ENCODE results near the gene TUBB4B.

The TUBB4B gene

DNA sequence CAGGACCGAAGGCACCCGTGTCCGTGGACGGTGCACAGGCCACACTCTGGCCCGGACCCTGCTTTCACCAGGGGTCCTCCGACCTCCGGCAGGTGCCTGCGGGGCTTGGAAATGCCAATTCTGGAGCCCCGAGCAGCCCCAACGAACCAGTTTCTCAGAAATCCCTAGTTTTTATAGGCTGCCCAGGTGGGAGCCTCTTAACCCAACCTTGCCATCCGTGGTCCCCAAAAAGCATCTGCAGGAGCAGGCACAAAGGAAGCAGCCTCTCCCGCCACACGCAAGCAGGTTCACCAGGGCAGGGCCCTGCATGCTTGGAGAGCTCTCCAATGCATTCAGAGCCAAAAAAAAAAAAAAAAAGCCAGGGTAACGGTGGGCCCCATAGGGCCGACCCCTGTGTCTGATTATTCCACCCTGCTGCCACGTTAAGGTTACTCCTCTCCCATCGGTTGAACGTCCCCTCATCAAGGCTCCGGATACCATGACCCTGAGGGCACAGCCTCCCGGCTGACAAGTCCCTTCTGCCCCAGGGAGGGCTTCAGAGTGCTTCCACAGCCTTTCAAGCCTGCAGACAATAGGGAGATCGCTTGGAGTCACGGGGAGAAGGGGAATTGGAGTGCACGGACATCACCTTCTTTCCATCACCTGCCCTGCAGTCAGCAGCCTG, 39.8 kb upstream of the TUBB4B start:
- TF ChIP-seq, protein P1, sequence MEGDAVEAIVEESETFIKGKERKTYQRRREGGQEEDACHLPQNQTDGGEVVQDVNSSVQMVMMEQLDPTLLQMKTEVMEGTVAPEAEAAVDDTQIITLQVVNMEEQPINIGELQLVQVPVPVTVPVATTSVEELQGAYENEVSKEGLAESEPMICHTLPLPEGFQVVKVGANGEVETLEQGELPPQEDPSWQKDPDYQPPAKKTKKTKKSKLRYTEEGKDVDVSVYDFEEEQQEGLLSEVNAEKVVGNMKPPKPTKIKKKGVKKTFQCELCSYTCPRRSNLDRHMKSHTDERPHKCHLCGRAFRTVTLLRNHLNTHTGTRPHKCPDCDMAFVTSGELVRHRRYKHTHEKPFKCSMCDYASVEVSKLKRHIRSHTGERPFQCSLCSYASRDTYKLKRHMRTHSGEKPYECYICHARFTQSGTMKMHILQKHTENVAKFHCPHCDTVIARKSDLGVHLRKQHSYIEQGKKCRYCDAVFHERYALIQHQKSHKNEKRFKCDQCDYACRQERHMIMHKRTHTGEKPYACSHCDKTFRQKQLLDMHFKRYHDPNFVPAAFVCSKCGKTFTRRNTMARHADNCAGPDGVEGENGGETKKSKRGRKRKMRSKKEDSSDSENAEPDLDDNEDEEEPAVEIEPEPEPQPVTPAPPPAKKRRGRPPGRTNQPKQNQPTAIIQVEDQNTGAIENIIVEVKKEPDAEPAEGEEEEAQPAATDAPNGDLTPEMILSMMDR (IDR thresholded peaks at IDR 0.05; ENCODE audit: low read length, missing control alignments): no peak
- no peak for DNase-seq (ENCODE audit: low read depth)
- H3K4me3 ChIP-seq (replicated peaks; ENCODE audit: low read depth, low read length): peak overlapping the region; percentile 69

DNA sequence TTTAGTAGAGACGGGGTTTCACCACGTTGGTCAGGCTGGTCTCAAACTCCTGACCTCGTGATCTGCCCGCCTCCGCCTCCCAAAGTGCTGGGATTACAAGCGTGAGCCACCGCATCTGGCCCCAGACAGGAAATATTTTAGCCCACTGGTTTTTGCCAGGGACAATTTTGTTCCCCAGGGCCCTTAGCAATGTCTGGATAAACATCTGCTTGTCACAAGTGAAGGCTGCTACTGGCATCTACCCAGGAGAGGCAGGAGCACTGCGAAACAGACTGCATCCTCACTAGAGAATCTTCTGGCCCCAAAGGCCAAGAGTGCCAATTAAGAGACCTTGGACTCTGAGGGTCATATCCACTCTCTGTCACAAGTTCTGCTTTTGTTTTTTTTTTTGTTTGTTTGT, 38.1 kb upstream of the TUBB4B start:
- TF ChIP-seq, protein P1 (IDR thresholded peaks at IDR 0.05; ENCODE audit: low read length, missing control alignments): no peak
- no peak overlapping the region for H3K4me3 ChIP-seq (replicated peaks; ENCODE audit: low read depth, low read length)
- no peak for DNase-seq (ENCODE audit: low read depth)

DNA sequence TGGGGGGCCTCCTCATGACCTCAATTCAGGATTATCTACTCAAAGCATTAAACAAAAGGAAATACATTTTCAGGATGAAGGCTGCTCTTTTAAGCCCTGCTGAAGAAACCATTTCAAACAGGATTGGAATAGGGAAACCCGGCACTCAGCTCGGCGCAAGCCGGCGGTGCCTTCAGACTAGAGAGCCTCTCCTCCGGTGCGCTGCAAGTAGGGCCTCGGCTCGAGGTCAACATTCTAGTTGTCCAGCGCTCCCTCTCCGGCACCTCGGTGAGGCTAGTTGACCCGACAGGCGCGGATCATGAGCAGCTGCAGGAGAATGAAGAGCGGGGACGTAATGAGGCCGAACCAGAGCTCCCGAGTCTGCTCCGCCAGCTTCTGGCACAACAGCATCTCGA, 36.4 kb upstream of the TUBB4B start:
- DNase-seq (ENCODE audit: low read depth): no peak
- TF ChIP-seq, protein P1 (IDR thresholded peaks at IDR 0.05; ENCODE audit: low read length, missing control alignments): no peak
- peak overlapping the region; percentile 91 for H3K4me3 ChIP-seq (replicated peaks; ENCODE audit: low read depth, low read length)

DNA sequence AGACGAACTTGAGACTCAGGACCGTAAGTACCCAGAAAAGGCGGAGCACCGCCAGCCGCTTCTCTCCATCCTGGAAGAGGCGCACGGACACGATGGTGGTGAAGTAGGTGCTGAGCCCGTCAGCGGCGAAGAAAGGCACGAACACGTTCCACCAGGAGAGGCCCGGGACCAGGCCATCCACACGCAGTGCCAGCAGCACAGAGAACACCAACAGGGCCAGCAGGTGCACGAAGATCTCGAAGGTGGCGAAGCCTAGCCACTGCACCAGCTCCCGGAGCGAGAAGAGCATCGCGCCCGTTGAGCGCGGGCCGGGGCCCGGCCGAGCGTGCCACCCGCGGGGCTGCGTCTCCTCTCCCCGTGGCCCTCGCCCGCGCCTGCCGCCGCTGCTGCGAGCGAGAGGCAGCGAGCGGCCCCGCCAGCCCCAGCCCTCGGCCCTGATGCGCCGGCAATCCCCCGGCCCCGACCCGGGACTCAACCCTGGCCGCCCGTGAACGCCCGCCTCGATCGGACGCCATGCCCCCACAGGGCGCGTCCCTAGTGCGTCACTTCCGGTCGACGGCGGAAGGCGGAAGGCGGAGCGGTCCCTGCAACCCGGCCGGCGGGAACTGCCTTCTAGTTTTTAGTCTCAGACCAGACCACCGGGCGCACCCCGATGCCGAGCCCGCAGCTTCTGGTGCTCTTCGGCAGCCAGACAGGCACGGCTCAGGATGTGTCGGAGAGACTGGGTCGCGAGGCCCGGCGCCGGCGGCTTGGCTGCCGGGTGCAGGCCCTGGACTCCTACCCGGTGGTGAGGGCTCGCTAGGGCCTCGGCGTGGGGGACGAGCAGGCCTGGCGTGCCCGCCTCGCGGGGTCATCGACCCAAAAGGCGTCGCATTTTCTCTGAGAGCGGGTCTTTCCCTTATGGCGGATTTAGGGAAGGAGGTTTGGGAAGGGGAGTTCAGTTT, 35.7 kb upstream of the TUBB4B start, which contains the start of the genes NDOR1 and TMEM203:
Gene NDOR1 (plus strand): TSS at position 575 of the 944 bp plus-strand sequence. CDS start 78 bp downstream, at position 653.
Gene TMEM203 (minus strand): TSS at position 523 of the 944 bp plus-strand sequence. CDS start 234 bp downstream, at position 289.
- TF ChIP-seq, protein P1 (IDR thresholded peaks at IDR 0.05; ENCODE audit: low read length, missing control alignments): no peak
- peak within 1 kb of the TSS; percentile 91 for H3K4me3 ChIP-seq (replicated peaks; ENCODE audit: low read depth, low read length)
- DNase-seq (ENCODE audit: low read depth): peak; percentile 80

DNA sequence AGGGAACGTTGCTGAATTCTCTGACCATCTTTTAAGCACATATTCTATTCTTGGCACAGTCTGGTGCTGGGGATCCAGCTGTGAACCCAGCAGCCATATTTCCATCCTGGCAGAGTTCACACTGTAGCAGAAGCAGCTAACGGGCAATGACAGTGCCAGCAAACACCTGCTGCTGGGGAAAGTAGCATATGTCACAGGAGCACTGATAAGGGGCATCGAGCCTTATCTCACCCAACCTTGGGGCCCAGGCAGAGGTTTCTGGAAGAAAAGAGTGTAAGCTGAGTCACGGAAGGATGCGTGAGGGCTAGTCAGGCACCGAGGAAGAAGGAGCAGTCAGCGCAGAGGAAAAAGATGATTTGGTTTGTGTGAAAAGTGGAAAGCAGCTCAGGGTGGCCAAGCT, 34.5 kb upstream of the TUBB4B start:
- TF ChIP-seq, protein P1 (IDR thresholded peaks at IDR 0.05; ENCODE audit: low read length, missing control alignments): no peak
- H3K4me3 ChIP-seq (replicated peaks; ENCODE audit: low read depth, low read length): peak overlapping the region; percentile 91
- DNase-seq (ENCODE audit: low read depth): no peak

DNA sequence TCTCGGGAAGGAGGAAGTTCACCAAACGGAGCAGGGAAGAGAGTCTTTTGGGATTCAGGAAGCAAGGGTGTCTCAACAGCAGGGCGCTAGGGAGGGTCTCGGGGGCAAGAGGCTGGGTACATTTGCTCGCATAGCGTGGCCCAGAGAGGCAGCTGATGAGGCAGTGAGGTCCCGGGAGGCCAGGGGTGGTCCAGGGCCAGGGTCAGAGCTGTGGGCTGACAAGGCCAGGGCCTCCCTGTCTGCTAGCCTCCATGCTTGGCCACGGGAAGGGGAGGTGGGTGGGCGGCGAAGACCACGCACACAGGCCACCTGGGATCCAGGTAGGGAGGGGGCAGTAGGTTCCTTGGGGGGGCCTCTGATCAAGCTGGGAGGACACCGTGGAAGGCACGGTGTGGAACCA, 29.6 kb upstream of the TUBB4B start:
- H3K4me3 ChIP-seq (replicated peaks; ENCODE audit: low read depth, low read length): no peak overlapping the region
- TF ChIP-seq, protein P1 (IDR thresholded peaks at IDR 0.05; ENCODE audit: low read length, missing control alignments): no peak
- DNase-seq (ENCODE audit: low read depth): no peak

All from fibroblast of pulmonary artery (primary cell).